H1 (cell line): ENCODE data around the gene C1RL. TPM values are rescaled to one million over a fixed set of nuclear protein-coding genes. Genes with fewer than 3 reads are reported as not detected.

Experiments
- CTCF ChIA-PET: fragments of 300-600 bp; sonication (Branson Sonifier 250); formaldehyde crosslinking; loops from one replicate; lab custom pipeline; 2021; ENCODE audit not compliant: partially characterized antibody; lab: Charles Lee
- POLR2A ChIA-PET: fragments of 300-600 bp; sonication (Branson Sonifier 250); formaldehyde crosslinking; loops from one replicate; lab custom pipeline; 2021; ENCODE audit warnings: inconsistent platforms; ENCODE audit not compliant: partially characterized antibody; lab: Charles Lee
- DNase-seq, 2 experiments: peaks; one replicate each; pipeline versions ENCODE4 v3.0.0 to v3.0.0-alpha.2; 2010 to 2022; ENCODE audit warnings: low spot score in 2 of 2, low read depth in 1 of 2, mixed read lengths in 1 of 2
- FAIRE-seq: peaks from 2 replicates; lab custom pipeline; 2011; peaks lifted over from hg19 to GRCh38; lab: Jason Lieb, UNC
- H2AFZ ChIP-seq: 2 replicates; pipeline ENCODE4 v1.8.1; 2012; ENCODE audit warnings: low read length, inconsistent platforms
- H2AK5ac ChIP-seq: 2 replicates; pipeline ENCODE4 v1.6.1; 2013; ENCODE audit warnings: low read depth, low read length
- H2BK120ac ChIP-seq: replicated peaks from 2 replicates; pipeline ENCODE3; 2013; ENCODE audit warnings: low read depth, low read length, inconsistent platforms
- H2BK12ac ChIP-seq: 2 replicates; pipeline ENCODE4 v1.6.1; 2013; ENCODE audit warnings: low read depth, low read length
- H2BK15ac ChIP-seq: 2 replicates; pipeline ENCODE4 v1.6.1; 2013; ENCODE audit warnings: low read length
- H2BK20ac ChIP-seq: 2 replicates; pipeline ENCODE4 v1.6.1; 2013; ENCODE audit warnings: low read length
- H2BK5ac ChIP-seq: 2 replicates; pipeline ENCODE4 v1.6.1; 2013; ENCODE audit warnings: low read depth, low read length
- H3K14ac ChIP-seq: 2 replicates; pipeline ENCODE4 v1.6.1; 2013; ENCODE audit warnings: inconsistent platforms; ENCODE audit not compliant: insufficient read length
- H3K18ac ChIP-seq: 2 replicates; pipeline ENCODE4 v1.6.1; 2013; ENCODE audit warnings: low read length; ENCODE audit errors: extremely low read depth
- H3K23ac ChIP-seq: 2 replicates; pipeline ENCODE4 v1.6.1; 2013; ENCODE audit warnings: inconsistent platforms; ENCODE audit not compliant: insufficient read length
- H3K23me2 ChIP-seq: 2 replicates; pipeline ENCODE4 v1.6.1; 2013; ENCODE audit warnings: low read depth, low read length
- H3K27ac ChIP-seq: 2 replicates; pipeline ENCODE4 v1.6.1; 2011; ENCODE audit warnings: low read depth, low read length, inconsistent platforms
- H3K27me3 ChIP-seq, 4 experiments: replicated peaks in 1 of 4; 1 replicate in 1 of 4; 2 replicates in 3 of 4; pipeline versions ENCODE4 v1.6.1 to v1.8.1; 2011 to 2013; ENCODE audit warnings: low read length in 3 of 4, mild to moderate bottlenecking in 3 of 4, inconsistent platforms in 2 of 4, mixed read lengths in 2 of 4, moderate library complexity in 1 of 4; ENCODE audit not compliant: control insufficient read depth in 3 of 4, insufficient read depth in 3 of 4; ENCODE audit errors: extremely low read depth in 1 of 4
- H3K36me3 ChIP-seq, 4 experiments: 2 replicates each; pipeline versions ENCODE4 v1.6.1 to v1.8.1; 2011 to 2013; ENCODE audit warnings: mild to moderate bottlenecking in 4 of 4, low read length in 3 of 4, moderate library complexity in 2 of 4, control low read depth in 1 of 4, inconsistent platforms in 1 of 4; ENCODE audit not compliant: insufficient read depth in 4 of 4, control insufficient read depth in 2 of 4
- H3K4ac ChIP-seq: replicated peaks from 2 replicates; pipeline ENCODE3; 2013; ENCODE audit warnings: low read length, low read depth, mixed read lengths, inconsistent platforms; ENCODE audit not compliant: insufficient read length
- H3K4me1 ChIP-seq, 4 experiments: replicated peaks in 1 of 4; 1 replicate in 1 of 4; 2 replicates in 3 of 4; pipeline versions ENCODE4 v1.6.1 to v1.8.1; 2011 to 2013; ENCODE audit warnings: low read length in 3 of 4, inconsistent platforms in 2 of 4, mixed read lengths in 1 of 4; ENCODE audit not compliant: insufficient read depth in 4 of 4, control insufficient read depth in 3 of 4
- H3K4me2 ChIP-seq, 2 experiments: 2 replicates each; pipeline versions ENCODE4 v1.6.1 to v1.8.1; 2011 to 2013; ENCODE audit warnings: low read depth in 2 of 2, low read length in 2 of 2, control low read depth in 1 of 2, inconsistent platforms in 1 of 2, mild to moderate bottlenecking in 1 of 2; ENCODE audit not compliant: insufficient read depth in 1 of 2
- H3K4me3 ChIP-seq, 4 experiments: fragments of 200-600, 300-600 bp in 1 of 4; sonication (generic), shearing (Covaris generic), sonication (Bioruptor Twin) in 1 of 4; 2 replicates each; pipeline versions ENCODE4 v1.5.1 to v1.8.1; 2011 to 2016; ENCODE audit warnings: low read length in 4 of 4, low read depth in 3 of 4, control low read depth in 2 of 4, inconsistent platforms in 2 of 4, mild to moderate bottlenecking in 2 of 4, mixed read lengths in 1 of 4, moderate library complexity in 1 of 4; ENCODE audit not compliant: insufficient read depth in 2 of 4; ENCODE audit errors: extremely low read depth in 1 of 4
- H3K56ac ChIP-seq: replicated peaks from 2 replicates; pipeline ENCODE3; 2013; ENCODE audit warnings: low read depth, mild to moderate bottlenecking, mixed read lengths, low read length, inconsistent platforms; ENCODE audit not compliant: insufficient read length
- H3K79me1 ChIP-seq: 2 replicates; pipeline ENCODE4 v1.6.1; 2013; ENCODE audit warnings: low read depth, low read length, control low read depth
- H3K79me2 ChIP-seq, 2 experiments: 2 replicates each; pipeline versions ENCODE4 v1.6.1 to v1.8.1; 2012 to 2013; ENCODE audit warnings: low read length in 2 of 2, mild to moderate bottlenecking in 2 of 2, inconsistent platforms in 1 of 2; ENCODE audit not compliant: insufficient read depth in 2 of 2, control insufficient read depth in 1 of 2
- H3K9ac ChIP-seq, 4 experiments: replicated peaks in 1 of 4; 1 replicate in 1 of 4; 2 replicates in 3 of 4; pipeline versions ENCODE4 v1.6.1 to v1.8.1; 2011 to 2013; ENCODE audit warnings: low read depth in 3 of 4, low read length in 3 of 4, control low read depth in 2 of 4, mild to moderate bottlenecking in 2 of 4, moderate library complexity in 2 of 4, inconsistent platforms in 1 of 4; ENCODE audit errors: extremely low read depth in 1 of 4
- H3K9me3 ChIP-seq, 2 experiments: 2 replicates each; pipeline versions ENCODE4 v1.6.1 to v1.8.1; 2012 to 2013; ENCODE audit warnings: mild to moderate bottlenecking in 2 of 2, moderate library complexity in 2 of 2, control low read depth in 1 of 2, inconsistent platforms in 1 of 2, low read depth in 1 of 2, low read length in 1 of 2, mixed read lengths in 1 of 2; ENCODE audit not compliant: insufficient read depth in 2 of 2
- H4K20me1 ChIP-seq, 2 experiments: replicated peaks in 1 of 2; 2 replicates each; pipeline versions ENCODE3 to v1.8.1; 2011 to 2013; ENCODE audit warnings: inconsistent platforms in 2 of 2, low read length in 2 of 2, mild to moderate bottlenecking in 1 of 2; ENCODE audit not compliant: insufficient read depth in 2 of 2, control insufficient read depth in 1 of 2
- H4K5ac ChIP-seq: 2 replicates; pipeline ENCODE4 v1.6.1; 2013; ENCODE audit warnings: low read length, low read depth, mixed read lengths, inconsistent platforms; ENCODE audit not compliant: insufficient read length
- H4K8ac ChIP-seq: 2 replicates; pipeline ENCODE4 v1.8.0; 2013; ENCODE audit warnings: mild to moderate bottlenecking, moderate library complexity, low read length, inconsistent platforms; ENCODE audit not compliant: insufficient read depth; ENCODE audit errors: extremely low read depth
- H4K91ac ChIP-seq: replicated peaks from 2 replicates; pipeline ENCODE3; 2013; ENCODE audit warnings: low read length, mixed read lengths, inconsistent platforms; ENCODE audit not compliant: insufficient read length
- BACH1 ChIP-seq: IDR thresholded peaks from 2 replicates; pipeline ENCODE4 v1.6.1; 2012; ENCODE audit warnings: low read length, improper control_type of control experiment
- CBX8 ChIP-seq: fragments of 300-800, 300-1000 bp; sonication (generic); IDR thresholded peaks from 2 replicates; pipeline ENCODE4 v1.7.1; 2016; ENCODE audit warnings: low read depth, low read length, borderline replicate concordance
- HDAC6 ChIP-seq: IDR thresholded peaks from one replicate; pipeline ENCODE4 v1.7.1; 2012; ENCODE audit warnings: low read depth, mild to moderate bottlenecking, inconsistent platforms, low read length, moderate library complexity
- SIRT6 ChIP-seq: IDR thresholded peaks from one replicate; pipeline ENCODE4 v1.7.1; 2012; ENCODE audit warnings: low read length, inconsistent platforms
- WGBS, 2 experiments: shearing (Covaris generic) in 1 of 2; methylation state at CpG; one replicate each; pipeline versions ENCODE4 v1.1.6 to v1.1.7; 2013 to 2015; ENCODE audit warnings: low lambda C conversion rate in 2 of 2, mixed read lengths in 2 of 2, inconsistent platforms in 1 of 2, low coverage in 1 of 2, missing lambda C conversion rate in 1 of 2; ENCODE audit not compliant: insufficient replicate concordance in 2 of 2, insufficient coverage in 1 of 2, insufficient read length in 1 of 2; ENCODE audit errors: extremely low coverage in 1 of 2, missing lambda C conversion rate in 1 of 2; 5-methylcytosine and 5-hydroxymethylcytosine counted together
- polyA plus RNA-seq, 7 experiments: library from polyadenylated mRNA; depleted of rRNA in 3 of 7; stranded (reverse) in 5 of 7; unstranded in 2 of 7; fragments of >200 nt in 5 of 7; fragments of 200-250 nt in 2 of 7; gene quantifications; 1 replicate in 5 of 7; 2 replicates in 1 of 7; 4 replicates in 1 of 7; pipeline versions ENCODE4 v1.2.1 to v1.2.3, GENCODE V29; 2011 to 2013; ENCODE audit warnings: missing spikeins in 2 of 7, mixed read lengths in 2 of 7
- total RNA-seq: library from RNA; stranded (reverse); fragmentation: NEBNext Ultra II Directional; extraction: Animal tissue kit (Norgen Biotek cat#: 25700); gene quantifications from 2 replicates; pipeline ENCODE4 v1.2.1, GENCODE V29; 2021

C1RL gene
- total and polyA plus RNA-seq, 2 of the 8 experiments (the other 6 are each of a cell fraction or from before 2014, with no cell fraction given), result 11.4 to 15.5 TPM

GRCh38 chr12:7154901-7155470 lies 46.0 kb upstream of the C1RL start:
- Histone ChIP-seq H3K36me3 (peaks cover 0 to 9% (median 0%) of the 10 kb centered on the region in 4 experiments; a peak in 5 of 8 replicates), H3K9me3 (no peaks in the 10 kb centered on the region), H2BK20ac (no peak overlapping the region), H2AFZ (no peak overlapping the region), H3K9ac (no peak overlapping the region), H3K14ac (no peak overlapping the region), H2BK5ac (no peak overlapping the region), H3K23ac (no peak overlapping the region), H3K4me1 (no peaks in the 10 kb centered on the region), H2BK120ac (no peak overlapping the region), H2BK12ac (no peak overlapping the region), H4K8ac (no peak overlapping the region), H2BK15ac (no peak overlapping the region), H3K27me3 (no peaks in the 10 kb centered on the region), H3K79me1 (no peaks in the 10 kb centered on the region; the same call in 1 of the 2 replicates), H4K20me1 (peaks cover 0 to 3% of the 10 kb centered on the region in 2 experiments), H4K91ac (no peak overlapping the region), H3K18ac (no peak overlapping the region), H3K4me2 (no peak overlapping the region), H2AK5ac (no peak overlapping the region), H3K4me3 (no peak overlapping the region), H3K23me2 (no peaks in the 10 kb centered on the region; the same call in 1 of the 2 replicates), H3K79me2 (no peaks in the 10 kb centered on the region), H3K56ac (no peak overlapping the region), H3K4ac (no peak overlapping the region), H3K27ac (no peak overlapping the region), H4K5ac (no peak overlapping the region)
- WGBS, 2 experiments, result 91% methylated on average over 12 of the region's 12 CpGs; no CpG with 5 or more reads in 1 of the 2 experiments
- no peak for FAIRE-seq
- no peak for DNase-seq
- POLR2A ChIA-PET, result interaction anchor here (1.0 kb wide), 1 partner anchor 211 kb away, joined by 3 read pairs; the partner anchor contains the start of genes C12orf57 and RNU7-1
- CTCF ChIA-PET, result interaction anchor here (0.6 to 10.0 kb wide), 11 partner anchors 7 to 502 kb away, joined by 3 to 151 read pairs (median 4); partner anchors contain the start of gene C1S
- TF ChIP-seq HDAC6 (no peak), CBX8 (no peak), SIRT6 (no peak), BACH1 (no peak)
